Fibroblast of lung (primary cell): ENCODE results near the gene DLGAP4.

Experiments
- CTCF ChIP-seq, 2 donors: IDR thresholded peaks in 1 of 2; conservative IDR thresholded peaks in 1 of 2; 1 replicate in 1 of 2; 2 replicates in 1 of 2; pipeline ENCODE4 v1.5.1; 2011 to 2012; ENCODE audit warnings: low read length in 2 of 2, control low read depth in 1 of 2, inconsistent platforms in 1 of 2, low read depth in 1 of 2, mild to moderate bottlenecking in 1 of 2
- EZH2 ChIP-seq: IDR thresholded peaks from 2 replicates; pipeline ENCODE4 v1.5.1; 2012; ENCODE audit warnings: low read length, control low read depth, mild to moderate bottlenecking; ENCODE audit errors: missing control alignments

- TF ChIP-seq CTCF (conservative IDR thresholded peaks at IDR 0.05 in 1 of 2, IDR thresholded peaks at IDR 0.05 in 1 of 2; ENCODE audit: low read depth in 1 of 2, low read length in 2 of 2) (no peak), EZH2 (no peak)
Observed at GRCh38 chr20:36279776-36280175, 26.4 kb upstream of the DLGAP4 start.
